ENCODE data around the gene MAGI2. TPM values are rescaled to one million over a fixed set of nuclear protein-coding genes. Genes with fewer than 3 reads are reported as not detected.

MAGI2 gene
- total and polyA plus RNA-seq, 4 donors: 43.4 to 61.3 (median 50.1) TPM

GRCh38 chr7:78359836-78360235, 1093.6 kb downstream of the MAGI2 start:
- Histone ChIP-seq H3K4me3 (ENCODE audit: low read depth, low read length) (no peak overlapping the region), H3K9me3 (ENCODE audit: control insufficient read depth, insufficient read depth, low read length) (no peaks in the 10 kb centered on the region), H3K27ac (ENCODE audit: low read depth, low read length) (no peak overlapping the region), H3K27me3 (ENCODE audit: control insufficient read depth, insufficient read depth, low read length) (no peaks in the 10 kb centered on the region), H3K36me3 (ENCODE audit: control insufficient read depth, insufficient read depth, low read length) (peaks cover 2% of the 10 kb centered on the region), H3K4me1 (ENCODE audit: control insufficient read depth, insufficient read depth, low read length) (no peaks in the 10 kb centered on the region)
- no peak for DNase-seq (ENCODE audit: low read depth in 4 of 6, low spot score in 6 of 6)
- no CpG with 5 or more reads among the region's 1 CpG for WGBS (ENCODE audit: insufficient coverage)

- Histone ChIP-seq H3K27me3 (ENCODE audit: control insufficient read depth, insufficient read depth, low read length) (no peaks in the 10 kb centered on the region), H3K9me3 (ENCODE audit: control insufficient read depth, insufficient read depth, low read length) (no peaks in the 10 kb centered on the region), H3K4me3 (ENCODE audit: low read depth, low read length) (no peak overlapping the region), H3K27ac (ENCODE audit: low read depth, low read length) (no peak overlapping the region), H3K4me1 (ENCODE audit: control insufficient read depth, insufficient read depth, low read length) (no peaks in the 10 kb centered on the region), H3K36me3 (ENCODE audit: control insufficient read depth, insufficient read depth, low read length) (no peaks in the 10 kb centered on the region)
- no peak for DNase-seq (ENCODE audit: low read depth in 4 of 6, low spot score in 6 of 6)
- WGBS (ENCODE audit: insufficient coverage): no CpG with 5 or more reads among the region's 2 CpGs
Observed at GRCh38 chr7:78357709-78358108, 1095.8 kb downstream of the MAGI2 start.

GRCh38 chr7:78355834-78356233, 1097.6 kb downstream of the MAGI2 start:
- H3K4me3 ChIP-seq (ENCODE audit: low read depth, low read length): no peak overlapping the region
- 95% methylated on average over 3 of the region's 3 CpGs for WGBS (ENCODE audit: insufficient coverage)
- H3K36me3 ChIP-seq (ENCODE audit: control insufficient read depth, insufficient read depth, low read length): no peaks in the 10 kb centered on the region
- H3K4me1 ChIP-seq (ENCODE audit: control insufficient read depth, insufficient read depth, low read length): no peaks in the 10 kb centered on the region
- H3K27ac ChIP-seq (ENCODE audit: low read depth, low read length): no peak overlapping the region
- no peaks in the 10 kb centered on the region for H3K9me3 ChIP-seq (ENCODE audit: control insufficient read depth, insufficient read depth, low read length)
- no peaks in the 10 kb centered on the region for H3K27me3 ChIP-seq (ENCODE audit: control insufficient read depth, insufficient read depth, low read length)
- no peak for DNase-seq (ENCODE audit: low read depth in 4 of 6, low spot score in 6 of 6)

DNA sequence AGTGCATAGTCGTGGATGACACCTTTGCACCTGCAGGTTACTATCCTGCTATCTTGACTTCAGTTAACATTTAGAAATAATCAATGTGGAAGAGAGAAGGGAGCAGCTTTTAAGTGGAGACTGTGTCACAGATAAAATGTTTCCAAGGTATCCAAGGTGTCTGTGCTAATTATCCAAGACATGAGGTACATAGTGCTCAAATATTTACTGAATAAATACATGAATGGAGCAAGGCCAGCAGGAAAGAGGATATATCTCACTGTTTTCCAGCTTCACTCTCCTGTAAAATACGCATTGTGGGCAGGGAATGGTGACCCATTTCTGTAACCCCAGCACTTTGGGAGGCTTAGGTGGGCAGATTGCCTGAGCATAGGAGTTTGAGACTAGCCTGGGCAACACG, 1102.5 kb downstream of the MAGI2 start:
- Histone ChIP-seq H3K4me1 (ENCODE audit: control insufficient read depth, insufficient read depth, low read length) (no peaks in the 10 kb centered on the region), H3K9me3 (ENCODE audit: control insufficient read depth, insufficient read depth, low read length) (no peaks in the 10 kb centered on the region), H3K36me3 (ENCODE audit: control insufficient read depth, insufficient read depth, low read length) (no peaks in the 10 kb centered on the region), H3K4me3 (ENCODE audit: low read depth, low read length) (no peak overlapping the region), H3K27me3 (ENCODE audit: control insufficient read depth, insufficient read depth, low read length) (no peaks in the 10 kb centered on the region), H3K27ac (ENCODE audit: low read depth, low read length) (no peak overlapping the region)
- DNase-seq (ENCODE audit: low read depth in 4 of 6, low spot score in 6 of 6): no peak
- WGBS (ENCODE audit: insufficient coverage): 100% methylated on average over 1 of the region's 3 CpGs

DNA sequence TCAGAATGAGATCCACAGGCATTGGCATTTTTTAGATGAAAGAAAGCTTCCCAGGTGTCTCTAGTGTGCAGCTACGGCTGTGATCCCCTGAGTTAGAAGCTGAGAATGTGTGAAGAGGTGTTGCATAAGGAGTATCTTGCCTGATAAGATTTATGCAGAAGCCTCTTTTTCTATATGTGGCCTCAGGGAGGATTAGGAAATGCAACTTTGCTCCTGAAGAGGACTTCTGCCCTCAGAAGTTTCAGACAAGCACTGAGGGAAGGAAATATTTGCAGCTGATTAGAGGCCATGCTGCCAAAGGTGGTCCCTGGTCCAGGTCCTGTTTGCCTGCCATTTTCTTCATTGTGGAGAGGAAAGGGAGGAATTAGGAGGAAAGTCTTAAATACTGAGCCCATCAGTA, 1103.1 kb downstream of the MAGI2 start:
- DNase-seq (ENCODE audit: low read depth in 4 of 6, low spot score in 6 of 6): no peak
- Histone ChIP-seq H3K36me3 (ENCODE audit: control insufficient read depth, insufficient read depth, low read length) (peaks cover under 1% of the 10 kb centered on the region), H3K4me3 (ENCODE audit: low read depth, low read length) (no peak overlapping the region), H3K4me1 (ENCODE audit: control insufficient read depth, insufficient read depth, low read length) (no peaks in the 10 kb centered on the region), H3K27me3 (ENCODE audit: control insufficient read depth, insufficient read depth, low read length) (no peaks in the 10 kb centered on the region), H3K9me3 (ENCODE audit: control insufficient read depth, insufficient read depth, low read length) (no peaks in the 10 kb centered on the region), H3K27ac (ENCODE audit: low read depth, low read length) (no peak overlapping the region)
- WGBS (ENCODE audit: insufficient coverage): 75% methylated on average over 1 of the region's 1 CpG

DNA sequence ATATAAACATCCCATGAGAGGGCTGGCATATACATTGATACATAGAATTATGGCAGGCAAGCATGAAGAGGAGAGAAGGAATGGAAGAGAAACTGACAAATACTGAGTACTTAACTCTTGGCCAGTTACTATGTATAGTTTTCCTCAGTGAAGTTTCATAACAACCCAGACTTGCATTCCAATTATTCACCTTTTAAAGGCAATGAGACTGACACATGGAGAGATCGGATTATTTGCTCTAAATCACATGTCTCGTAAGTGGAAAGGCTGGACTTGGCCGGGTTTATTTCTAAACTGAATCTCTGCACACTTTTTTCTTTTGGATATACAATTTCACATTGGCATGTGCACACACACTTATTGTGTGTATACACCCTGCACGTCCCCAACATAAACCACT, 1106.6 kb downstream of the MAGI2 start:
- Histone ChIP-seq H3K36me3 (ENCODE audit: control insufficient read depth, insufficient read depth, low read length) (peaks cover 4% of the 10 kb centered on the region), H3K4me1 (ENCODE audit: control insufficient read depth, insufficient read depth, low read length) (no peaks in the 10 kb centered on the region), H3K27ac (ENCODE audit: low read depth, low read length) (no peak overlapping the region), H3K4me3 (ENCODE audit: low read depth, low read length) (no peak overlapping the region), H3K9me3 (ENCODE audit: control insufficient read depth, insufficient read depth, low read length) (no peaks in the 10 kb centered on the region), H3K27me3 (ENCODE audit: control insufficient read depth, insufficient read depth, low read length) (no peaks in the 10 kb centered on the region)
- 95% methylated on average over 3 of the region's 4 CpGs for WGBS (ENCODE audit: insufficient coverage)
- no peak for DNase-seq (ENCODE audit: low read depth in 4 of 6, low spot score in 6 of 6)

DNA sequence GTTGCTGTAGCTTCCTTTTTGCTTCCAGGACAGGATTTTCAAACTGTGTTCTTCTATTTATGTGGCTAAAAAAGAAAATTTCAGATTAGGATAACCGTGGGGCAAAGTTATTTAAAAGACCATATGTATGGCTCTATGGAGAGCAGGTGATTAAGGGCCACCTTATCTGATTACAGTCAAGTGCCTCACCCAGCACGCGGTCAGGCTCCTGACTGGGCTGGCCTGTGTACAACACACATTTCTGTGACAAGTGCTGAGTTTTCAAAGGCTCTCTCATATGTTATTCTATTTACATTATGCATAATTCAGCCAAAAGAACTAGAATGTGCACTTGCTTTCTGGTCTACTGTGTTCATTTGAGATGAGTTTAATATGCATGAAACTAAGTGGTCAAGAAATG, 1107.5 kb downstream of the MAGI2 start:
- Histone ChIP-seq H3K4me3 (ENCODE audit: low read depth, low read length) (no peak overlapping the region), H3K27ac (ENCODE audit: low read depth, low read length) (no peak overlapping the region), H3K9me3 (ENCODE audit: control insufficient read depth, insufficient read depth, low read length) (no peaks in the 10 kb centered on the region), H3K4me1 (ENCODE audit: control insufficient read depth, insufficient read depth, low read length) (no peaks in the 10 kb centered on the region), H3K36me3 (ENCODE audit: control insufficient read depth, insufficient read depth, low read length) (peaks cover 4% of the 10 kb centered on the region), H3K27me3 (ENCODE audit: control insufficient read depth, insufficient read depth, low read length) (no peaks in the 10 kb centered on the region)
- WGBS (ENCODE audit: insufficient coverage): 100% methylated on average over 1 of the region's 3 CpGs
- no peak for DNase-seq (ENCODE audit: low read depth in 4 of 6, low spot score in 6 of 6)

- H3K27ac ChIP-seq (ENCODE audit: low read depth, low read length): no peak overlapping the region
- no peak for DNase-seq (ENCODE audit: low read depth in 4 of 6, low spot score in 6 of 6)
- peaks cover 4% of the 10 kb centered on the region for H3K36me3 ChIP-seq (ENCODE audit: control insufficient read depth, insufficient read depth, low read length)
- H3K4me1 ChIP-seq (ENCODE audit: control insufficient read depth, insufficient read depth, low read length): no peaks in the 10 kb centered on the region
- WGBS (ENCODE audit: insufficient coverage): 84% methylated on average over 11 of the region's 14 CpGs
- no peaks in the 10 kb centered on the region for H3K9me3 ChIP-seq (ENCODE audit: control insufficient read depth, insufficient read depth, low read length)
- H3K4me3 ChIP-seq (ENCODE audit: low read depth, low read length): no peak overlapping the region
- no peaks in the 10 kb centered on the region for H3K27me3 ChIP-seq (ENCODE audit: control insufficient read depth, insufficient read depth, low read length)
Observed at GRCh38 chr7:78345293-78345911, 1108.1 kb downstream of the MAGI2 start.

GRCh38 chr7:78334426-78334825, 1119.0 kb downstream of the MAGI2 start:
- no peak overlapping the region for H3K27ac ChIP-seq (ENCODE audit: low read depth, low read length)
- no CpG with 5 or more reads among the region's 3 CpGs for WGBS (ENCODE audit: insufficient coverage)

GRCh38 chr7:78333530-78334425, 1119.7 kb downstream of the MAGI2 start:
- Histone ChIP-seq H3K4me1 (ENCODE audit: control insufficient read depth, insufficient read depth, low read length) (no peaks in the 10 kb centered on the region), H3K4me3 (ENCODE audit: low read depth, low read length) (no peak overlapping the region), H3K9me3 (ENCODE audit: control insufficient read depth, insufficient read depth, low read length) (no peaks in the 10 kb centered on the region), H3K27me3 (ENCODE audit: control insufficient read depth, insufficient read depth, low read length) (no peaks in the 10 kb centered on the region), H3K27ac (ENCODE audit: low read depth, low read length) (no peak overlapping the region), H3K36me3 (ENCODE audit: control insufficient read depth, insufficient read depth, low read length) (no peaks in the 10 kb centered on the region)
- DNase-seq (ENCODE audit: low read depth in 4 of 6, low spot score in 6 of 6): no peak
- 91% methylated on average over 6 of the region's 8 CpGs for WGBS (ENCODE audit: insufficient coverage)

More at GRCh38 chr7:78334426-78334825, 1119.0 kb downstream of the MAGI2 start:
- Histone ChIP-seq H3K4me1 (ENCODE audit: control insufficient read depth, insufficient read depth, low read length) (no peaks in the 10 kb centered on the region), H3K36me3 (ENCODE audit: control insufficient read depth, insufficient read depth, low read length) (no peaks in the 10 kb centered on the region), H3K4me3 (ENCODE audit: low read depth, low read length) (no peak overlapping the region), H3K27me3 (ENCODE audit: control insufficient read depth, insufficient read depth, low read length) (no peaks in the 10 kb centered on the region), H3K9me3 (ENCODE audit: control insufficient read depth, insufficient read depth, low read length) (no peaks in the 10 kb centered on the region)
- no peak for DNase-seq (ENCODE audit: low read depth in 4 of 6, low spot score in 6 of 6)

Data from spinal cord (tissue), 10 donors.